Measurements from ENCODE around the gene BAIAP2. TPM values are rescaled to one million over a fixed set of nuclear protein-coding genes. Genes with fewer than 3 reads are reported as not detected.

Gene BAIAP2
- total RNA-seq, 2 donors from 2014 or later, result 14.7 to 22.7 TPM

GRCh38 chr17:81059026-81059425 lies 24.1 kb downstream of the BAIAP2 start:
- Histone ChIP-seq H3K27ac (no peak overlapping the region), H3K4me1 (no peaks in the 10 kb centered on the region), H3K9ac (ENCODE audit: low read depth in 2 of 2, low read length in 2 of 2) (no peak overlapping the region), H3K9me3 (no peaks in the 10 kb centered on the region), H3K4me3 (no peak overlapping the region), H3K27me3 (no peaks in the 10 kb centered on the region), H3K36me3 (no peaks in the 10 kb centered on the region)
- intact Hi-C loops (cut with DNase I), result no loop called here
- no peak for DNase-seq
- no peak for TF ChIP-seq CTCF (IDR thresholded peaks at IDR 0.05)

- peak; percentile 48 for DNase-seq
- intact Hi-C loops (cut with DNase I), result no loop called here
- no peaks in the 10 kb centered on the region for H3K9me3 ChIP-seq
- H3K27ac ChIP-seq, result no peak overlapping the region
- no peaks in the 10 kb centered on the region for H3K27me3 ChIP-seq
- no peaks in the 10 kb centered on the region for H3K36me3 ChIP-seq
- peaks cover 3% of the 10 kb centered on the region for H3K4me1 ChIP-seq
- H3K4me3 ChIP-seq, result no peak overlapping the region
- H3K9ac ChIP-seq (ENCODE audit: low read depth in 2 of 2, low read length in 2 of 2), result no peak overlapping the region
- TF ChIP-seq CTCF (IDR thresholded peaks at IDR 0.05), result no peak
Observed at GRCh38 chr17:81060416-81060815, 25.5 kb downstream of the BAIAP2 start.

GRCh38 chr17:81061027-81061735 lies 26.2 kb downstream of the BAIAP2 start:
- no peak for DNase-seq
- H3K36me3 ChIP-seq, result no peaks in the 10 kb centered on the region
- H3K27ac ChIP-seq, result no peak overlapping the region
- H3K27me3 ChIP-seq, result no peaks in the 10 kb centered on the region
- H3K4me1 ChIP-seq, result peaks cover 6% of the 10 kb centered on the region
- H3K9ac ChIP-seq (ENCODE audit: low read depth in 2 of 2, low read length in 2 of 2), result no peak overlapping the region
- no peak for TF ChIP-seq CTCF (IDR thresholded peaks at IDR 0.05)
- no peaks in the 10 kb centered on the region for H3K9me3 ChIP-seq
- intact Hi-C loops (cut with DNase I), result no loop called here
- H3K4me3 ChIP-seq, result no peak overlapping the region

GRCh38 chr17:81062014-81062780 lies 27.2 kb downstream of the BAIAP2 start:
- intact Hi-C loops (cut with DNase I), result no loop called here
- Histone ChIP-seq H3K4me3 (no peak overlapping the region), H3K9ac (ENCODE audit: low read depth in 2 of 2, low read length in 2 of 2) (no peak overlapping the region), H3K36me3 (no peaks in the 10 kb centered on the region), H3K4me1 (peaks cover 6% of the 10 kb centered on the region), H3K27ac (no peak overlapping the region), H3K27me3 (no peaks in the 10 kb centered on the region), H3K9me3 (no peaks in the 10 kb centered on the region)
- DNase-seq, result no peak
- no peak for TF ChIP-seq CTCF (IDR thresholded peaks at IDR 0.05)

GRCh38 chr17:81063106-81064093 lies 28.4 kb downstream of the BAIAP2 start:
- Histone ChIP-seq H3K4me1 (peaks cover 6% of the 10 kb centered on the region), H3K36me3 (no peaks in the 10 kb centered on the region), H3K9ac (ENCODE audit: low read depth in 2 of 2, low read length in 2 of 2) (no peak overlapping the region), H3K4me3 (no peak overlapping the region), H3K27me3 (no peaks in the 10 kb centered on the region), H3K27ac (no peak overlapping the region), H3K9me3 (no peaks in the 10 kb centered on the region)
- no peak for TF ChIP-seq CTCF (IDR thresholded peaks at IDR 0.05)
- intact Hi-C loops (cut with DNase I), result no loop called here
- DNase-seq, result no peak
